Gastroesophageal sphincter (tissue), 4 donors: ENCODE results near the gene STK32C. TPM values are rescaled to one million over a fixed set of nuclear protein-coding genes. Genes with fewer than 3 reads are reported as not detected.

ENCODE experiments used
- ATAC-seq: fragments of 150-250 bp; one replicate; pipeline ENCODE4 v1.9.1; 2016; ENCODE audit warnings: mild to moderate bottlenecking, moderate library complexity
- H3K27ac ChIP-seq, 4 donors: fragments of 200-600 bp; sonication (generic) in 3 of 4; 1 replicate in 3 of 4; 2 replicates in 1 of 4; pipeline ENCODE4 v1.5.1; 2016 to 2019
- H3K27me3 ChIP-seq: fragments of 200-600 bp; sonication (generic); one replicate; pipeline ENCODE4 v1.5.1; 2019
- H3K36me3 ChIP-seq, 2 donors: fragments of 200-600 bp; sonication (generic); one replicate each; pipeline ENCODE4 v1.5.1; 2019; ENCODE audit warnings: control low read depth in 1 of 2
- H3K4me1 ChIP-seq, 3 donors: fragments of 200-600 bp; sonication (generic); 1 replicate in 2 of 3; 2 replicates in 1 of 3; pipeline ENCODE4 v1.5.1; 2016 to 2019; ENCODE audit warnings: control low read depth in 2 of 3
- H3K4me3 ChIP-seq, 2 donors: fragments of 200-600 bp; sonication (generic); one replicate each; pipeline ENCODE4 v1.5.1; 2019; ENCODE audit warnings: mild to moderate bottlenecking in 1 of 2, moderate library complexity in 1 of 2
- H3K9me3 ChIP-seq, 3 donors: fragments of 200-600 bp; sonication (generic); one replicate each; pipeline ENCODE4 v1.5.1; 2017 to 2019; ENCODE audit warnings: control low read depth in 2 of 3
- CTCF ChIP-seq, 4 experiments: fragments of 200-600 bp in 2 of 4; fragments of 450-650 bp in 2 of 4; sonication (generic) in 1 of 4; IDR thresholded peaks; one replicate each; pipeline ENCODE4 v1.5.1; 2017 to 2019; ENCODE audit warnings: antibody characterized with exemption in 4 of 4, mild to moderate bottlenecking in 2 of 4, moderate library complexity in 2 of 4
- EP300 ChIP-seq: sonication (generic); formaldehyde crosslinking; IDR thresholded peaks from one replicate; pipeline ENCODE4 v1.6.1; 2017; ENCODE audit warnings: antibody characterized with exemption, mild to moderate bottlenecking
- POLR2A ChIP-seq, 2 donors: fragments of 450-650 bp; IDR thresholded peaks; one replicate each; pipeline ENCODE4 v1.6.1; 2017; ENCODE audit warnings: antibody characterized with exemption in 2 of 2, mild to moderate bottlenecking in 2 of 2, moderate library complexity in 1 of 2
- POLR2AphosphoS5 ChIP-seq: sonication (generic); formaldehyde crosslinking; IDR thresholded peaks from one replicate; pipeline ENCODE4 v1.6.1; 2017; ENCODE audit warnings: antibody characterized with exemption
- WGBS, 2 donors: methylation state at CpG; one replicate each; pipeline ENCODE4 v1.1.5; 2018; ENCODE audit warnings: low coverage in 1 of 2; 5-methylcytosine and 5-hydroxymethylcytosine counted together
- total RNA-seq, 4 donors: library from RNA; depleted of rRNA; stranded (reverse); fragments of >200 nt; gene quantifications; one replicate each; pipeline ENCODE4 v1.1.0, GENCODE V29; 2016

Gene STK32C
- total RNA-seq, 4 donors from 2014 or later, result 3.8 to 13.0 (median 5.1) TPM

DNA sequence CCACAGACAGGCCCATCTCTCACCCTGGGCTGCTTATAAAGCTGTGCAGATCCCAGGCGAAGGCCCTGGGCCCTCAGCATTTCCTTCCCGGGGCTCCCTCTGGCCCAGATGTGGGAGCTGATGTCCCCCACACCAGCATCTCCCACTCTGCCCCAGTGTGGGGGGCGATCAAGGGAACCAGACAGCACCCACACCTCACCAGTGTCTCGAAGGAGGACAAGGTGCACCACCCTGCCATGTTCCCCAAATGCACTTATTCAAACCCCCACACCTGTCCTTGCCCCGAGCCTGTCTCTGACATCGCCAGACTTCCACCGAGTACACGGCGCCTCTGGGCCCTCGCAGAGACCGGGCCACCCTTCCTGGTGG lies 101.4 kb downstream of the STK32C start:
- Histone ChIP-seq H3K4me1 (no peaks in the 10 kb centered on the region), H3K27me3 (no peaks in the 10 kb centered on the region), H3K9me3 (no peaks in the 10 kb centered on the region), H3K4me3 (no peak overlapping the region), H3K27ac (no peak overlapping the region), H3K36me3 (no peaks in the 10 kb centered on the region)
- TF ChIP-seq CTCF (IDR thresholded peaks at IDR 0.05) (no peak), EP300 (no peak), POLR2AphosphoS5 (no peak), POLR2A (IDR thresholded peaks at IDR 0.05) (no peak)
- WGBS, 2 donors, result 60 to 98% methylated on average over 1 to 7 of the region's 11 CpGs
- ATAC-seq, result no peak

DNA sequence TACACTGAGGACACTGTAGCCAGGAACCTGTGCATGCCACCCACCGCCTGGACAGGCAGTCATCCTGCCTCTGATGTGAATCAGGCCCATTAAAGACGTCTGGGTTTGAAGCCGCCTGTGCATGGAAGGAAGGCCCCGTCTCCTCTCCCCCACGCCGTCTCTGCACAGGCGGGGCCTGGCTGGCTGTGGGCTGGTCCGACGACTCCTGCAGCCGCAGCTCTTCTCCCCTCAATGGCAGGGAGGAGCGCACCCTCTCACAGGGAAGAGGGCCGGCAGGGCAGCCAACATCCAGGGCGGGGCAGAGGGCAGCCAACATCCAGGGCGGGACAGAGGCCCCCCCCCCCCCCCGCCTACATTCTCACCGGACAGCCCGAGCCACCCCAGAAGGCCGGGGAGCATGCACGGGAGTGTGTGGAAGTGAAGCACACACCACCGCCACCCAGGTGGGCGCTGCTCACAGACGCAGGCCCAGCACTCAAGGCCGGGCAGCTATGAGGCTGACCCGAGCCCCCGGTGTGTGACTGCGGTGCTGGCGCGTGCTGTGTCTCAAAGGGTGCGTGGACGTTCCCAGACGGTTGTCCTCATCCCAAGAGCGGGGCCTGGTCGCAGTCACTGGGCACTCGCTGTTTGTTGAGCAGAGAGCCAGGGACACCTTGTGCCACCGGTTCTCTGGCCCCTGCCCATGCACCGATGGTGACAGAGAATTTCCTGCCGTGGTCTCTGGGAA lies 101.9 kb downstream of the STK32C start:
- 40% methylated on average over 1 of the region's 37 CpGs; no CpG with 5 or more reads in 1 of the 2 donors for WGBS, 2 donors
- Histone ChIP-seq H3K36me3 (no peaks in the 10 kb centered on the region), H3K4me1 (no peaks in the 10 kb centered on the region), H3K27ac (no peak overlapping the region), H3K27me3 (no peaks in the 10 kb centered on the region), H3K9me3 (no peaks in the 10 kb centered on the region), H3K4me3 (no peak overlapping the region)
- no peak for ATAC-seq
- no peak for TF ChIP-seq EP300
- no peak for TF ChIP-seq POLR2A (IDR thresholded peaks at IDR 0.05)
- no peak for TF ChIP-seq POLR2AphosphoS5
- no peak for TF ChIP-seq CTCF (IDR thresholded peaks at IDR 0.05)

- WGBS, 2 donors, result 89 to 93% methylated on average over 3 to 5 of the region's 28 CpGs
- H3K36me3 ChIP-seq, result no peaks in the 10 kb centered on the region
- H3K27ac ChIP-seq, result no peak overlapping the region
- no peak for TF ChIP-seq CTCF (IDR thresholded peaks at IDR 0.05)
- no peak for TF ChIP-seq POLR2A (IDR thresholded peaks at IDR 0.05)
- TF ChIP-seq POLR2AphosphoS5, result no peak
- TF ChIP-seq EP300, result no peak
- H3K27me3 ChIP-seq, result no peaks in the 10 kb centered on the region
- H3K9me3 ChIP-seq, result no peaks in the 10 kb centered on the region
- no peak for ATAC-seq
- H3K4me1 ChIP-seq, result no peaks in the 10 kb centered on the region
- H3K4me3 ChIP-seq, result no peak overlapping the region
Measured at GRCh38 chr10:132204781-132205473, 102.8 kb downstream of the STK32C start.

GRCh38 chr10:132204078-132204780 lies 103.5 kb downstream of the STK32C start:
- TF ChIP-seq CTCF (IDR thresholded peaks at IDR 0.05) (no peak), POLR2AphosphoS5 (no peak), POLR2A (IDR thresholded peaks at IDR 0.05) (no peak), EP300 (no peak)
- no peaks in the 10 kb centered on the region for H3K27me3 ChIP-seq
- no peaks in the 10 kb centered on the region for H3K4me1 ChIP-seq
- H3K4me3 ChIP-seq, result no peak overlapping the region
- ATAC-seq, result no peak
- no peaks in the 10 kb centered on the region for H3K9me3 ChIP-seq
- H3K36me3 ChIP-seq, result no peaks in the 10 kb centered on the region
- 78 to 83% methylated on average over 4 to 6 of the region's 20 CpGs for WGBS, 2 donors
- H3K27ac ChIP-seq, result no peak overlapping the region
